HG02938 (cell line): ENCODE measurements around the gene BEND6.
"Not testable (repeated sequence)": the region's sequence is repeated elsewhere in the genome, so short reads cannot be mapped to it uniquely, and the experiment has no call there.

Source experiments
- ATAC-seq: cut with Tn5 transposase; IDR thresholded peaks from one replicate; pipeline ENCODE4 v1.9.1; 2021; ENCODE audit warnings: mild to moderate bottlenecking, moderate library complexity; ENCODE audit not compliant: unreplicated experiment

The BEND6 gene

GRCh38 chr6:56977192-56977591, 22.3 kb downstream of the BEND6 start:
- ATAC-seq, result no peak

- ATAC-seq, result no peak
These were observed 23.6 kb downstream of the BEND6 start for GRCh38 chr6:56978530-56978929.

GRCh38 chr6:56984361-56984760, 29.5 kb downstream of the BEND6 start:
- no peak for ATAC-seq

GRCh38 chr6:56984884-56985283, 30.0 kb downstream of the BEND6 start:
- no peak for ATAC-seq

DNA sequence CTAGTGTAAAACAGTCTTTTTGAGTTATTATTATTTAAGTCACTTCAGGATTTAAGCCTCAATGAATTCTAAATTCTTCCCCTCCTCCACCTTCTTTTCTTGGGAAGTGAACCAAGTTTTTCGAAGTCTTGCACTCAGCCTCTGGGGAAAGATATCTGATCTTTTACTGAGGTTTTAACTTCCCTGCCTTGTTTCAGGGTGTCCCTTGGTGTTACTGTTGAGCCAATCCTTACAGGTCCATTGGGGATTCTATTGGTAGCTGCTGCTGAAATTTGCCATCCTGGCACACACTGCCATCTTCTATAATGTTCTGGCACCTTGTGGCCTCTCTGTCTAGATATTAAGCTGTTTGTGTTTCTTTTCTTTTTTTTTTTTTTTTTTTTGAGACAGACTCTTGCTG, 31.7 kb downstream of the BEND6 start:
- no peak for ATAC-seq

DNA sequence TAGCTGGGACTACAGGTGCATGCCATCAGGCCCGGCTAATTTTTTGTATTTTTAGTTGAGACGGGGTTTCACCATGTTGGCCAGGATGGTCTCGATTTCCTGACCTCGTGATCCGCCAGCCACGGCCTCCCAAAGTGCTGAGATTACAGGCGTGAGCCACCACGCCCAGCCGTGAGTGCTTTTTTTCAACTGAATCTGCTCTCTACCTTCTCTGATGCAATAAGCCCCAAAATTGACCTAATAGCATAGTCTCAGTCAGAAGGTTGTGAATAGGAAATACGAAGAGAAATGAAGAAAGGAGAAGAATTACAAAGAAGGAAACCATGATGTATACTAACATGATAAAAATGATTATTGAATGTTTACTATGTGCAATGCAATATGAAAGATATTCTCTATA, 33.2 kb downstream of the BEND6 start:
- no peak for ATAC-seq

DNA sequence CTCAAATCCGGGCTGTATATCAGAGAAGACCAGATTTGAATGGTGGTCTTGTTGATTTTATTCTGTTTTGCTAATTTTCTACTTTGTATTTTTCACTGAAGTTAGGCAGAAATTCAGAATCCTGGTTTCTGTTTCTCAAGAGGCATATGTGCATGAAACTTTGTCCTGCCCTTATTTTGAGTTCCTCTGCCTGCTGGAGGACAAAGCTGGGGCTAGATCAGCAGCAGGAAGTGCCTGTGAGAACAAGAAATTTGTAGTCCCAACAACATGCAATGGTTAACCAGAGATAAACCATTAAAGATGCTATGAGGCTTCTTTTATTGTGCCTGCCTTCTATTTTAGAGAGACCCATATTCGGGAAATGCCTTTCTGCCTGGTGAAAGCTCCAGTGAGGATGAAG, 37.1 kb downstream of the BEND6 start:
- ATAC-seq, result no peak

DNA sequence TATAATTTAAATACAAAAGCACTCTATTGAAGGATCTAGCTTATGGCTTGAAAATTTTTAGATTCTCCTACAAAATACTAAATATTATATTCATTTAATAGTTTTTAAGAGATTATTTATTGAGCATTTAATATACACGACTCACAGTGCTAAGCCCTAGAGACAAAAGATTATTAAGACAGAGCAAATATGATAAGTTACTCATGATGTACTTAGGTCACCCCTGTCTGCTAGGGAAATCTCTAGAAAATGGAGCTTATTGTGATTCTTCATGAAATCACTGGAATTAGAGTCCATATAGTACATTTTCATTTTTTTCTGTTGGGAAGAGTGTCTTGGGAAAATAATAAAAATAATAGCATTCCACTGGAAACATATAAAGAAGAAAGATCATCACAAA, 37.8 kb downstream of the BEND6 start:
- no peak for ATAC-seq

GRCh38 chr6:56995347-56995902, 40.5 kb downstream of the BEND6 start:
- ATAC-seq, result no peak

- ATAC-seq, result no peak
These were observed 41.5 kb downstream of the BEND6 start for GRCh38 chr6:56996401-56996800.

GRCh38 chr6:56999049-56999448, 44.1 kb downstream of the BEND6 start:
- no peak for ATAC-seq

GRCh38 chr6:56999748-57000147, 44.8 kb downstream of the BEND6 start:
- ATAC-seq, result not testable (repeated sequence)

DNA sequence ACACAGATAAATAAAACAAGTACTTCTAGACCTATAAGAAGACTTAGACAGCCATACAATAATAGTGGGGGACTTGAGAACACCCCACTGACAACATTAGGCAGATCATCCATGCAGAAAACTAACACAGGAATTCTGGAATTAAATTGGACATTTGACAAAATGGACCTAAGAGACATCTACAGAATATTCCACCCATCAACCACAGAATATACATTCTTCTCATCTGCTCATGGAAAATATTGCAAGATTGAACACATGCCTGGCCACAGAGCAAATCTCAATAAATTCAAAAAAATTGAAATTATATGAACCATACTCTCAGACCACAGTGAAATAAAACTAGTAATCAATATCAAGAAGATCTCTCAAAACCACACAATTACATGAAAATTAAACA, 47.3 kb downstream of the BEND6 start:
- no peak for ATAC-seq

GRCh38 chr6:57004292-57004691, 49.4 kb downstream of the BEND6 start:
- ATAC-seq, result no peak

- no peak for ATAC-seq
These were observed 51.2 kb downstream of the BEND6 start for GRCh38 chr6:57006101-57006500.

DNA sequence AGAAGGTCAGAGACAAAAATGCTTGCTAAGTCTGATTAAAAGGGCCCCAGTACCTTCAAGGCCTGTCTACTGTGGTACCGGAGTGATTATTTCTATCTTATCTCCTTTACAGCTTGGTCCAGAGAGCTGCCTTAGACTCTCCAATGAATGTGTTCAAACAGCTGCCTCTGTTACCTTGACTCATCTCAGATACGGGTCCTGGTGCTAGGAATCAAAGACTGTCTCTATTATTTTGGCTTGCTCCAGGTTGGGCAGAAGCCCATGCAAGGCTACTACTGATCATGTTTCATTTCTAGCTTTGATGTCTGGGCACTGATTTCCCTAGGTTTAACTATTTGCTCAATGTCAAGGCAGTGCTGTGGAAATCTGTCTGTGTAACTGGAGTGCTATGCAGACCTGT, 53.2 kb downstream of the BEND6 start:
- not testable (repeated sequence) for ATAC-seq

DNA sequence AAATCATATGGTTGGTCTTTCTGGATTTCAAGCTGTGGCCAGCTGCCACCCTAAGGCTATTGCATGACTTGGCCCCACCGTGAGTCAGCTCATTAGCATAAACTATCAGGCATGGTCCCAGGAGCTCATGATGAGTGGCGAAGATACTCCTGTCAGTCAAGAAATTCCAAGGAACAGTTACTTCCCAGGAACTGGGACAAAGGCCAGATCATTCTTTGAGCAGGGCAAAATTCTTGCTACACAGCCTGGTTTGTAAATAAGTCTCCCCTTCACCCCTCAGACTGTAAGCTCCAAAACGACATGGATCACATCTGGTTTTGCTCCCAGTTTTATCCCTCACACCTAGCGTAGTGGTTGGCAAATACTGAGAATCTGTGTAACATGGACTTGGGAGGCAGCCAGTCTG, 58.6 kb downstream of the BEND6 start:
- ATAC-seq, result no peak

DNA sequence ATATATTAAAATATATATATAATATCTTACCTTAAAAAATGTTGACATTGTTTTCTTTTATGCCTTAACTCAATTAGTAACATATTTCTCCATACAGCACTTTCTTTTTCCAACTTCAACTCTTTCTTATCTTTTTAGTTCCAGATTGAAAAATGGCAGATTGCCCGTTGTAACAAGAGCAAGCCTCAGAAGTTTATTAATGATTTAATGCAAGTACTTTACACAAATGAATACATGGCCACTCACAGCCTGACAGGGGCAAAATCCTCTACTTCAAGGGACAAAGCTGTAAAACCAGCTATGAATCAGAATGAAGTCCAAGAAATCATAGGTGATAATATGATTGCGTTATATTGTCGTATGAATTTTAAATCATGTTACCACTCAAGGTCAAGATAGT, 62.2 kb downstream of the BEND6 start:
- ATAC-seq, result no peak

- no peak for ATAC-seq
These were observed 62.9 kb downstream of the BEND6 start for GRCh38 chr6:57017841-57018240.

GRCh38 chr6:57019434-57019833, 64.5 kb downstream of the BEND6 start:
- no peak for ATAC-seq

GRCh38 chr6:57021086-57021720, 66.3 kb downstream of the BEND6 start:
- peak; percentile 89 for ATAC-seq

DNA sequence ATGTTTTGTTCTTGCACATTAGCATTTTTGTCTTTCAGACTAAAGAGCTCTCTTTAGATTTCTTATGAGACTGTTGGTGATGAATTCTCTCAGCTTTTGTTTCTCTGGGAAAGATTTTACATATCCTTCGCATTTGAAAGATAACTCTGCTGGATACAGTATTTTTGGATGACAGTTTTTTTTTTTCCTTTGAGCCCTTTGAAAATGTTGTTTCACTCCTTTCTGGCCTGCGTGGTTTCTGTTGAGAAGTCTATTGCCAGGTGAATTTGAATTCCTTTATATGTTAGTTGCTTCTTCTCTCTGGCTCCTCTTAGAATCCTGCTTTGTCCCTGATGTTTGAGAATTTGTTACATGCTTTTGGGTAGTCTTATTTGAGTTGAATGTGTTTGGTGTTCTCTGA, 69.4 kb downstream of the BEND6 start:
- ATAC-seq, result no peak

DNA sequence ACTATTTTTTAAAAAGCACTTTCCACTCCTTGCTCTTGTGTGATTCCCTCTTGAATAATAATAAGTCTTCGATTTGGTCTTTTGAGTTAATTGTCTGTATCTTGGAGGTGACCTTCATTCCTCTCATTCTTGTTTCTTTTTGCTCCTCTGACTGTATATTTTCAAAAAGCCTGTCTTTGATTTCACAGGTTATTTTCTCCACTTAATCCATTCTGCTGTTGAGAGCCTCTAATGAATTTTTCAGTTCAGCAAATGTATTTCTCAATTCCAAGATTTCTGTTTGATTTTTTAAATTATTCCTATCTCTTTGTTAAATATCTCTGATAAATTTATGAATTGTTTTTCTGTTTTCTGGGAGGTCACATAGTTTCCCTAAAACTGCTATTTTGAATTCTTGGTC, 69.9 kb downstream of the BEND6 start:
- ATAC-seq, result no peak
